Neutrophil (primary cell): Measurements from ENCODE around the gene SNX24.

ENCODE experiments used
- H3K27ac ChIP-seq: fragments of 200-600 bp; sonication (generic); 2 replicates; pipeline ENCODE4 v1.5.1; 2016; ENCODE audit warnings: mild to moderate bottlenecking, moderate library complexity
- H3K27me3 ChIP-seq: fragments of 200-600 bp; sonication (generic); 2 replicates; pipeline ENCODE4 v1.6.0; 2016; ENCODE audit warnings: mild to moderate bottlenecking
- H3K36me3 ChIP-seq: fragments of 200-600 bp; sonication (generic); 2 replicates; pipeline ENCODE4 v1.5.1; 2017
- H3K4me1 ChIP-seq, 2 experiments: fragments of 200-600 bp in 1 of 2; sonication (generic) in 1 of 2; 1 replicate in 1 of 2; 2 replicates in 1 of 2; pipeline versions ENCODE4 v1.5.1 to v1.6.1; 2013 to 2016; ENCODE audit warnings: low read depth in 1 of 2, low read length in 1 of 2, mild to moderate bottlenecking in 1 of 2, moderate library complexity in 1 of 2; ENCODE audit not compliant: control insufficient read depth in 1 of 2, insufficient read depth in 1 of 2
- H3K4me3 ChIP-seq, 2 experiments: fragments of 200-600 bp in 1 of 2; sonication (generic) in 1 of 2; 1 replicate in 1 of 2; 2 replicates in 1 of 2; pipeline ENCODE4 v1.5.1; 2013 to 2016; ENCODE audit warnings: low read depth in 1 of 2, low read length in 1 of 2, mild to moderate bottlenecking in 1 of 2, moderate library complexity in 1 of 2
- H3K9me3 ChIP-seq: fragments of 200-600 bp; sonication (generic); 2 replicates; pipeline ENCODE4 v1.5.1; 2016
- TF ChIP-seq, protein P1 (sequence below): fragments of 200-600 bp; sonication (generic); IDR thresholded peaks from 2 replicates; pipeline ENCODE4 v1.5.1; 2016; ENCODE audit warnings: antibody characterized with exemption

Gene SNX24

DNA sequence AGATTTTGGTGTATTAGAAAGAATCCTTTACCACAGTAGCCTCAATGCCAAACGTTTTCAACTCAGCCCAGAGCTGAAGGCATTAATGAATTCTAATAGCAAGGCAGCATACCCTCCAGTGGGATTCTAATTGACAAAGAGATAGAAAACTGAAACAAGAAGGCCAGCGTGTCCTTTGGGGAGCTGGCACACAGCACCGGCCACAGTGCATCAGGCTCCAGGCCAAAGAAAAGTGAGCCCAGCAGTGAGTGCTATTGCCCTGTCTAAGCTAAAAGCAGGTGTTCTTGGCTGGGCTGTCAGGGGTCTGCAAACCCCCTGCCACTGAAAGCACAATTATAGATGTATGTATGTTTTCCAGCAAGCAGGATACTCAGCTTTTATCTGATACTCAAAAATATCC lies 150.7 kb downstream of the SNX24 start:
- Histone ChIP-seq H3K27ac (no peak overlapping the region), H3K4me3 (no peak overlapping the region), H3K9me3 (no peaks in the 10 kb centered on the region), H3K27me3 (no peaks in the 10 kb centered on the region), H3K36me3 (no peaks in the 10 kb centered on the region), H3K4me1 (no peaks in the 10 kb centered on the region)
- TF ChIP-seq, protein P1, sequence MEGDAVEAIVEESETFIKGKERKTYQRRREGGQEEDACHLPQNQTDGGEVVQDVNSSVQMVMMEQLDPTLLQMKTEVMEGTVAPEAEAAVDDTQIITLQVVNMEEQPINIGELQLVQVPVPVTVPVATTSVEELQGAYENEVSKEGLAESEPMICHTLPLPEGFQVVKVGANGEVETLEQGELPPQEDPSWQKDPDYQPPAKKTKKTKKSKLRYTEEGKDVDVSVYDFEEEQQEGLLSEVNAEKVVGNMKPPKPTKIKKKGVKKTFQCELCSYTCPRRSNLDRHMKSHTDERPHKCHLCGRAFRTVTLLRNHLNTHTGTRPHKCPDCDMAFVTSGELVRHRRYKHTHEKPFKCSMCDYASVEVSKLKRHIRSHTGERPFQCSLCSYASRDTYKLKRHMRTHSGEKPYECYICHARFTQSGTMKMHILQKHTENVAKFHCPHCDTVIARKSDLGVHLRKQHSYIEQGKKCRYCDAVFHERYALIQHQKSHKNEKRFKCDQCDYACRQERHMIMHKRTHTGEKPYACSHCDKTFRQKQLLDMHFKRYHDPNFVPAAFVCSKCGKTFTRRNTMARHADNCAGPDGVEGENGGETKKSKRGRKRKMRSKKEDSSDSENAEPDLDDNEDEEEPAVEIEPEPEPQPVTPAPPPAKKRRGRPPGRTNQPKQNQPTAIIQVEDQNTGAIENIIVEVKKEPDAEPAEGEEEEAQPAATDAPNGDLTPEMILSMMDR, result no peak

DNA sequence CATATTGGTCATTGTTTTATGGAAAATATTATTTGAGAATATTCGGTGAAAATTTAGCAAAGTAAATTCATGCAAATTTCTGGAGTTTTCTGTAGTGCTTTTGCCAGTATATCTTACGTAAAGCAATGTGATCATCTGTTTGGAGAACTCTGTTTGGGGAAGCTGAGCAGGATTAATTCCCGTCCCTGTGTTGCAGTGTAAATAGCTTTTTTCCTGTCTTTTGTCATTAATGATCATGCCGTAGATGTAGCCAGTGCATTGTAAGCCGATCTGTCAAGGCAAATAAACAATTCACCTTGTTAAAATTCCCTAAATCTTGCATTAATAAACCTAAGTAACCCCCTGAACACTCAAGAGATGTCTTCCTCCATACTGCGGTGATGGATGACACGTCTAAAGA lies 151.9 kb downstream of the SNX24 start:
- TF ChIP-seq, protein P1, result no peak
- no peaks in the 10 kb centered on the region for H3K36me3 ChIP-seq
- H3K9me3 ChIP-seq, result no peaks in the 10 kb centered on the region
- H3K4me3 ChIP-seq, result no peak overlapping the region
- H3K27ac ChIP-seq, result no peak overlapping the region
- no peaks in the 10 kb centered on the region for H3K4me1 ChIP-seq
- no peaks in the 10 kb centered on the region for H3K27me3 ChIP-seq

DNA sequence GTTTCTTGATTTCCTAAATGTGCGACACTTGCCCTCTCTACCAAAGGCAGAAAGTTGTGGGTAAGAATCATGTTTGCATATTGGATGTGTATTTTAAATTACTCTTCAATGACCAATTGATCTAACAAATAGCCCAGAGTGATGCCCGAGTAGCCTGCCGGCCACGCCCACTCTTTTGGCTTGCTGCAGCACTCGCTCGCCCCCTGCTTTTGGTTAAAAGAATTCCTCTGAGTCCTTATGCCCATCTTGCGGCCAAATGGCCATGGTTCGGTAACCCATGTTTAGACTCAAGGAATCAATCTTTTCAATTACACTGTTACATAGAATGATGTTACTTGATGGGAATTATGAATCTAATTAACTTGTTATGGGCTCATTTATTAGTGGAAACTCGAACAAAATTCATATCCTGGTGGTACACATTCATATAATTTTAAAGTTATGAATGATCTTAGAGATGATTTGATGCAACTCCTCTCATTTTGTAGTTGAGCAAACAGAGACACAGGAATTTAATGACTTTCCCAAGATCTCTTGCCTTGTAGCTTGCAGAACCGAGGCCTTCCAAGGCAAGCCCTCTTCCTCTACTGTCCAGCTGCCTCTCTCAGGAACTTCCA lies 154.6 kb downstream of the SNX24 start:
- no peak overlapping the region for H3K27ac ChIP-seq
- TF ChIP-seq, protein P1, result no peak
- H3K36me3 ChIP-seq, result no peaks in the 10 kb centered on the region
- H3K27me3 ChIP-seq, result no peaks in the 10 kb centered on the region
- no peaks in the 10 kb centered on the region for H3K9me3 ChIP-seq
- no peaks in the 10 kb centered on the region for H3K4me1 ChIP-seq
- no peak overlapping the region for H3K4me3 ChIP-seq

DNA sequence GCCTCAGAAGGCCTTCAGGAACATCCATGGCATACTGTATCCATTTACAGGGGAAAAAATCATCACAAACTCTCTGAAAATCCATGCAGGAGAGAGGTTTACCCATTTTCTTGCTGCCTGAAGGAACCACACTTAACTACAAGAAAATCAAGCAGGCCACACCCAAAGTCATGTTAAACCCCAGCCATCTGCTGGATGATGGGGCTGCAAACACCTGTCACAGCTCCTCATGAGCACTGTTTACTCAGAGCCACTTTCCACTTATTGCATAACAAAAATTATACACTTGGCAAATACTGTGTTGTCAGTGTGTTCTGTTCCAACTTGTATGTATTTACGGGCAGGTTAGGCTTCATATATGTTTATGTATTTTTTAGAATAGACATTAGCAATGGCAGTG lies 155.3 kb downstream of the SNX24 start:
- no peaks in the 10 kb centered on the region for H3K9me3 ChIP-seq
- no peak overlapping the region for H3K27ac ChIP-seq
- TF ChIP-seq, protein P1, result no peak
- no peaks in the 10 kb centered on the region for H3K27me3 ChIP-seq
- H3K4me3 ChIP-seq, result no peak overlapping the region
- no peaks in the 10 kb centered on the region for H3K4me1 ChIP-seq
- no peaks in the 10 kb centered on the region for H3K36me3 ChIP-seq

DNA sequence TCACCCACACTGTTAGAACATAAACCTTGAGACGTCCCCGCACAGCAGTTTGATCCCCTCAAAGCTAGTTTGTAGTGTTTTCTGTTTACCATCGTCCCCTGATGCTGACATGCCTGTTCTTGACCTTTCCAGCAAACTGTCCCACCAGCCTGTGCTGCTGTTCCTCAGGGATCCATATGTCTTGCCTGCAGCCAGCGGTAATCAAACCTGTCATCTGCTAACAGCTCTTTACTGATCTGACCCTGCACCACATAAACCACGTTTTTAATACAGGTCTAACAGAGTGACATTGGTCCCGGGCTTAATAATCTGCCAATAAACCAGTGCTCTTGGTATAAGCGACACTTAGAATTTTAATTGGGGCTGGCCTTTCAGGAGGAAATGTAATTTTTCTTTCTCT lies 156.4 kb downstream of the SNX24 start:
- Histone ChIP-seq H3K4me1 (no peaks in the 10 kb centered on the region), H3K4me3 (no peak overlapping the region), H3K27ac (no peak overlapping the region), H3K9me3 (no peaks in the 10 kb centered on the region), H3K27me3 (no peaks in the 10 kb centered on the region), H3K36me3 (no peaks in the 10 kb centered on the region)
- TF ChIP-seq, protein P1, result no peak

DNA sequence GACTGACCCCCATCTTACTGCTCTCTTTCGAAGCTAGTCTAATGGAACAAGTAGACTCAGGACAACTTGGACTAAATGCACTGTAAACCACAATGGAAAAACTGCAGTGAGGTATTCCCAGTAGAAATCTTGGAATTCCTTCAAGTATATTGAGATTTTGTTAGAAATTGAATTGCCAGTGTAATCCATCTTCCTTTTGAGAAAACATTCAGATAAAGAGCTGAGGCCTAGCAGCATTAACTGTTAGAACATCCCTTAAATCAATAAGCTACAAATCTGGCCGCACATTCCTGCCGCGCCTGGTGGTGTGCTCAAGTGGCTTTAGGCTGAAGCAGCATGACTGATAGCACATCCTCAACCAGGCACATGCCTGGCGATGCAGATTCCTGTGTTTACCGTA lies 161.8 kb downstream of the SNX24 start:
- H3K27ac ChIP-seq, result no peak overlapping the region
- TF ChIP-seq, protein P1, result no peak
- no peaks in the 10 kb centered on the region for H3K36me3 ChIP-seq

More for the DNA sequence above, 161.8 kb downstream of the SNX24 start:
- no peaks in the 10 kb centered on the region for H3K27me3 ChIP-seq
- no peak overlapping the region for H3K4me3 ChIP-seq
- no peaks in the 10 kb centered on the region for H3K4me1 ChIP-seq
- H3K9me3 ChIP-seq, result no peaks in the 10 kb centered on the region
